GM23338 (cell line): Measurements from ENCODE around the gene CBFA2T2. TPM values are rescaled to one million over a fixed set of nuclear protein-coding genes. Genes with fewer than 3 reads are reported as not detected.

Experiments
- ATAC-seq: fragments of 200-7000 bp; cut with Tn5 transposase; 3 replicates; pipeline ENCODE4 v1.9.1; 2020
- DNase-seq: peaks from one replicate; pipeline ENCODE4 v3.0.0-alpha.2; 2015; ENCODE audit warnings: low spot score
- H2AFZ ChIP-seq: fragments of 200-600 bp; sonication (generic); 2 replicates; pipeline ENCODE4 v1.8.0; 2016; ENCODE audit warnings: antibody characterized with exemption, mild to moderate bottlenecking, moderate library complexity
- H3F3A ChIP-seq: fragments of 200-600 bp; sonication (generic); replicated peaks from 2 replicates; pipeline ENCODE4 v1.8.0; 2017; ENCODE audit warnings: antibody characterized with exemption, mixed run types, low read depth
- H3K27ac ChIP-seq: fragments of 200-600 bp; sonication (generic); 2 replicates; pipeline ENCODE4 v1.6.1; 2016; ENCODE audit warnings: low read depth
- H3K27me3 ChIP-seq: fragments of 200-600 bp; sonication (generic); 2 replicates; pipeline ENCODE4 v1.8.0; 2016; ENCODE audit warnings: mild to moderate bottlenecking, mixed run types, moderate library complexity; ENCODE audit not compliant: insufficient read depth
- H3K36me3 ChIP-seq: fragments of 200-600 bp; sonication (generic); 2 replicates; pipeline ENCODE4 v1.8.0; 2016; ENCODE audit warnings: mild to moderate bottlenecking; ENCODE audit not compliant: insufficient read depth
- H3K4me1 ChIP-seq: fragments of 200-600 bp; sonication (generic); 2 replicates; pipeline ENCODE4 v1.8.0; 2016; ENCODE audit warnings: mild to moderate bottlenecking, moderate library complexity; ENCODE audit not compliant: insufficient read depth
- H3K4me2 ChIP-seq: fragments of 200-600 bp; sonication (generic); 2 replicates; pipeline ENCODE4 v1.7.1; 2017; ENCODE audit warnings: mixed run types
- H3K4me3 ChIP-seq: fragments of 200-600 bp; sonication (generic); 2 replicates; pipeline ENCODE4 v1.6.1; 2016; ENCODE audit warnings: mixed run types
- H3K79me2 ChIP-seq: fragments of 200-600 bp; sonication (generic); replicated peaks from 2 replicates; pipeline ENCODE4 v1.8.0; 2017; ENCODE audit warnings: mild to moderate bottlenecking; ENCODE audit not compliant: insufficient read depth
- H3K9me2 ChIP-seq: fragments of 200-600 bp; sonication (generic); 2 replicates; pipeline ENCODE4 v1.8.0; 2017; ENCODE audit not compliant: insufficient read depth
- H4K20me1 ChIP-seq: fragments of 200-600 bp; sonication (generic); replicated peaks from 2 replicates; pipeline ENCODE4 v1.8.0; 2017; ENCODE audit warnings: mild to moderate bottlenecking; ENCODE audit not compliant: insufficient read depth
- H3K27ac Mint-ChIP-seq: 2 replicates; pipeline ENCODE4 v1.8.0; 2020; ENCODE audit warnings: inconsistent platforms, mild to moderate bottlenecking, moderate library complexity, mixed read lengths
- H3K27me3 Mint-ChIP-seq: 3 replicates; pipeline ENCODE4 v1.8.0; 2022; ENCODE audit warnings: low read depth, mild to moderate bottlenecking, moderate library complexity, mixed read lengths, inconsistent platforms; ENCODE audit not compliant: insufficient read depth, poor library complexity
- H3K36me3 Mint-ChIP-seq: 3 replicates; pipeline ENCODE4 v1.8.0; 2021; ENCODE audit warnings: low read depth, mild to moderate bottlenecking, inconsistent platforms, moderate library complexity, mixed read lengths
- H3K4me1 Mint-ChIP-seq: 3 replicates; pipeline ENCODE4 v1.8.0; 2020; ENCODE audit warnings: mild to moderate bottlenecking, inconsistent platforms, mixed read lengths
- H3K4me3 Mint-ChIP-seq: 3 replicates; pipeline ENCODE4 v1.8.0; 2021; ENCODE audit warnings: moderate library complexity, mild to moderate bottlenecking, inconsistent platforms, mixed read lengths
- H3K9me3 Mint-ChIP-seq: 3 replicates; pipeline ENCODE4 v1.8.0; 2020; ENCODE audit warnings: moderate library complexity, mild to moderate bottlenecking, inconsistent platforms, mixed read lengths
- CREB1 ChIP-seq: fragments of 250-450 bp; sonication (Bioruptor Pico); IDR thresholded peaks from 2 replicates; pipeline ENCODE4 v1.5.0; 2020; ENCODE audit warnings: low read depth, mild to moderate bottlenecking, moderate library complexity
- CTCF ChIP-seq, 2 experiments: fragments of 200-600 bp in 1 of 2; sonication (generic) in 1 of 2; conservative IDR thresholded peaks; 2 replicates each; pipeline versions ENCODE4 v1.5.1 to v1.6.1; 2016 to 2017; ENCODE audit warnings: antibody characterized with exemption in 2 of 2, low read depth in 2 of 2, mild to moderate bottlenecking in 2 of 2, moderate library complexity in 1 of 2
- ETS1 ChIP-seq: IDR thresholded peaks from 2 replicates; pipeline ENCODE4 v1.6.1; 2016; ENCODE audit warnings: antibody characterized with exemption
- EZH2 ChIP-seq: fragments of 200-600 bp; sonication (generic); IDR thresholded peaks from one replicate; pipeline ENCODE4 v1.8.0; 2017; ENCODE audit warnings: antibody characterized with exemption, mild to moderate bottlenecking, low read depth; ENCODE audit not compliant: unreplicated experiment
- EZH2phosphoT487 ChIP-seq: fragments of 200-600 bp; sonication (generic); IDR thresholded peaks from one replicate; pipeline ENCODE4 v1.8.1; 2018; ENCODE audit warnings: antibody characterized with exemption; ENCODE audit not compliant: unreplicated experiment
- JUNB ChIP-seq: IDR thresholded peaks from one replicate; pipeline ENCODE4 v1.6.1; 2016; ENCODE audit warnings: antibody characterized with exemption; ENCODE audit not compliant: unreplicated experiment
- NANOG ChIP-seq: IDR thresholded peaks from 2 replicates; pipeline ENCODE4 v1.6.1; 2016; ENCODE audit warnings: antibody characterized with exemption, borderline replicate concordance
- POLR2AphosphoS5 ChIP-seq: IDR thresholded peaks from 2 replicates; pipeline ENCODE4 v1.6.1; 2016; ENCODE audit warnings: antibody characterized with exemption, low read depth
- REST ChIP-seq: IDR thresholded peaks from one replicate; pipeline ENCODE4 v1.6.1; 2018; ENCODE audit warnings: antibody characterized with exemption; ENCODE audit not compliant: unreplicated experiment
- STAT1 ChIP-seq: IDR thresholded peaks from one replicate; pipeline ENCODE4 v1.6.1; 2016; ENCODE audit warnings: antibody characterized with exemption; ENCODE audit not compliant: unreplicated experiment
- ZNF114 ChIP-seq: fragments of 250-450 bp; sonication (Bioruptor Pico); IDR thresholded peaks from 2 replicates; pipeline ENCODE4 v1.5.0; 2020; ENCODE audit warnings: mild to moderate bottlenecking, moderate library complexity
- ZNF331 ChIP-seq: fragments of 250-450 bp; sonication (Bioruptor Pico); IDR thresholded peaks from 2 replicates; pipeline ENCODE4 v1.5.0; 2020; ENCODE audit warnings: low read depth, mild to moderate bottlenecking, moderate library complexity
- ZNF462 ChIP-seq: fragments of 250-450 bp; sonication (Bioruptor Pico); IDR thresholded peaks from 2 replicates; pipeline ENCODE4 v1.5.0; 2020; ENCODE audit warnings: mild to moderate bottlenecking, moderate library complexity
- polyA plus RNA-seq: library from polyadenylated mRNA; unstranded; fragments of >200 nt; fragmentation: Nextera tagmentation; extraction: Ambion mirVana; gene quantifications from 2 replicates; pipeline ENCODE4 v1.2.1, GENCODE V29; 2016
- total RNA-seq: library from RNA; depleted of rRNA; stranded (reverse); fragments of >200 nt; shearing (Covaris generic); gene quantifications from 2 replicates; pipeline ENCODE4 v1.2.3, GENCODE V29; 2014

CBFA2T2 gene
- total and polyA plus RNA-seq, 2 experiments from 2014 or later: 12.7 to 15.8 TPM

GRCh38 chr20:33677991-33678702, 188.3 kb downstream of the CBFA2T2 start:
- H3K9me3 Mint-ChIP-seq: no peaks in the 10 kb centered on the region; the same call in 2 of the 3 replicates
- H3K4me1 ChIP-seq: peaks cover 11% of the 10 kb centered on the region
- no peak overlapping the region for H3K4me3 ChIP-seq
- no peak for ATAC-seq
- no peak overlapping the region for H3K27ac ChIP-seq
- TF ChIP-seq REST (no peak), EZH2phosphoT487 (no peak), ZNF114 (CRISPR knock-in tag) (no peak), POLR2AphosphoS5 (no peak), STAT1 (no peak), ZNF462 (CRISPR knock-in tag) (no peak), ZNF331 (CRISPR knock-in tag) (no peak), ETS1 (no peak), NANOG (no peak), JUNB (no peak), EZH2 (no peak), CTCF (conservative IDR thresholded peaks at IDR 0.05; ENCODE audit: low read depth in 2 of 2) (no peak), CREB1 (CRISPR knock-in tag) (no peak)
- H3K27me3 ChIP-seq: no peaks in the 10 kb centered on the region
- no peak overlapping the region for H3K4me2 ChIP-seq
- peaks cover 13% of the 10 kb centered on the region for H3K79me2 ChIP-seq
- H4K20me1 ChIP-seq: peaks cover 19% of the 10 kb centered on the region; the same call in 1 of the 2 replicates
- peaks cover 4% of the 10 kb centered on the region; the same call in 1 of the 2 replicates for H3K36me3 ChIP-seq
- H3F3A ChIP-seq: peaks cover 15% of the 10 kb centered on the region; the same call in 1 of the 2 replicates
- H3K9me2 ChIP-seq: no peaks in the 10 kb centered on the region
- no peak overlapping the region for H3K27ac Mint-ChIP-seq
- H3K4me1 Mint-ChIP-seq: peaks cover 24% of the 10 kb centered on the region
- peaks cover 37% of the 10 kb centered on the region for H3K36me3 Mint-ChIP-seq
- no peak overlapping the region for H2AFZ ChIP-seq
- no peak for DNase-seq
- H3K27me3 Mint-ChIP-seq: peaks cover 17% of the 10 kb centered on the region
- no peak overlapping the region for H3K4me3 Mint-ChIP-seq
